Epithelial cell of proximal tubule (primary cell): ENCODE results near the gene ADCY1. TPM values are rescaled to one million over a fixed set of nuclear protein-coding genes. Genes with fewer than 3 reads are reported as not detected.

Experiments
- DNase-seq: peaks from one replicate; pipeline ENCODE4 v3.0.0-alpha.2; 2011; ENCODE audit warnings: low read depth
- H3K4me3 ChIP-seq: 2 replicates; pipeline ENCODE4 v1.5.1; 2011; ENCODE audit warnings: low read depth, mild to moderate bottlenecking, low read length
- CTCF ChIP-seq: conservative IDR thresholded peaks from 2 replicates; pipeline ENCODE4 v1.5.1; 2012; ENCODE audit warnings: low read depth, mild to moderate bottlenecking, low read length
- total RNA-seq: library from RNA; depleted of rRNA; stranded (reverse); fragments of >200 nt; gene quantifications from 2 replicates; pipeline ENCODE4 v1.2.3, GENCODE V29; 2015

Gene ADCY1
- total RNA-seq, 1 donor from 2014 or later, result 1.2 TPM

- no peak for DNase-seq
- no peak for TF ChIP-seq CTCF
- no peak overlapping the region for H3K4me3 ChIP-seq
These were observed 125.7 kb downstream of the ADCY1 start for GRCh38 chr7:45699726-45700390.

GRCh38 chr7:45700556-45700955, 126.4 kb downstream of the ADCY1 start:
- H3K4me3 ChIP-seq, result no peak overlapping the region
- DNase-seq, result no peak
- no peak for TF ChIP-seq CTCF

- no peak for DNase-seq
- no peak for TF ChIP-seq CTCF
- H3K4me3 ChIP-seq, result no peak overlapping the region
These were observed 127.7 kb downstream of the ADCY1 start for GRCh38 chr7:45701701-45702510.

- DNase-seq, result no peak
- no peak for TF ChIP-seq CTCF
- no peak overlapping the region for H3K4me3 ChIP-seq
These were observed 128.6 kb downstream of the ADCY1 start for GRCh38 chr7:45702751-45703150.

GRCh38 chr7:45703373-45703821, 129.2 kb downstream of the ADCY1 start:
- no peak for DNase-seq
- H3K4me3 ChIP-seq, result no peak overlapping the region
- no peak for TF ChIP-seq CTCF

GRCh38 chr7:45703911-45704682, 129.9 kb downstream of the ADCY1 start:
- H3K4me3 ChIP-seq, result no peak overlapping the region
- no peak for DNase-seq
- no peak for TF ChIP-seq CTCF
